A549 treated with RU486 at 1 μM for 4 hours (cell line): Measurements from ENCODE around the gene CALHM1. TPM values are rescaled to one million over a fixed set of nuclear protein-coding genes. Genes with fewer than 3 reads are reported as not detected.

Source experiments
- total RNA-seq: library from RNA; stranded (reverse); fragments of 200-300 nt; extraction: Qiagen RNA extraction; gene quantifications from 5 replicates; pipeline ENCODE4 v1.2.3, GENCODE V29; 2022; ENCODE audit warnings: low read depth

Gene CALHM1
- total RNA-seq = not detected in 5 replicates

GRCh38 chr10:103458720-103459119, at the start of gene CALHM1:
Gene CALHM1, minus strand, starts transcription at chr10:103458900. Its CDS starts 149 bp downstream, at chr10:103458751.

GRCh38 chr10:103493362-103493915, 34.7 kb upstream of the CALHM1 start, which contains the start of gene NEURL1:
Gene NEURL1, plus strand, starts transcription at chr10:103493705. Its CDS starts 683 bp downstream, at chr10:103494388.

GRCh38 chr10:103479135-103479534, 20.4 kb upstream of the CALHM1 start, which contains the start of gene CALHM3:
Gene CALHM3, minus strand, starts transcription at chr10:103479240. Its CDS starts 208 bp downstream, at chr10:103479032.

GRCh38 chr10:103451831-103452505, 6.7 kb downstream of the CALHM1 start, which contains the start of gene CALHM2:
Gene CALHM2, minus strand, starts transcription at chr10:103452370. Its CDS starts 2,429 bp downstream, at chr10:103449941.

Other genes starting within 250 kb of the CALHM1 start
- gene RPEL1, start 213.0 kb downstream of the CALHM1 start, total RNA-seq = 0.08 TPM in 1 of 5 replicates, not detected in the others
- gene INA, start 181.8 kb downstream of the CALHM1 start, total RNA-seq = 22.5 to 30.0 TPM (median 26.3 TPM) in 5 replicates
- 7.7 to 15.1 TPM (median 13.2 TPM) in 5 replicates for gene PCGF6, start 107.8 kb downstream of the CALHM1 start, total RNA-seq
- gene TAF5, start 90.9 kb downstream of the CALHM1 start, total RNA-seq = 2.4 to 4.4 TPM (median 3.6 TPM) in 5 replicates
- 250 to 552 TPM (median 478 TPM) in 5 replicates for gene ATP5MK, start 62.4 kb downstream of the CALHM1 start, total RNA-seq
- gene PDCD11, start 62.3 kb downstream of the CALHM1 start, total RNA-seq = 37.8 to 40.9 TPM (median 40.0 TPM) in 5 replicates
- gene CALHM2, start 6.5 kb downstream of the CALHM1 start, total RNA-seq = 4.3 to 6.6 TPM (median 5.1 TPM) in 5 replicates
- 0.35 to 0.53 TPM (median 0.41 TPM) in 5 replicates for gene CALHM3, start 20.3 kb upstream of the CALHM1 start, total RNA-seq
- 0.18 to 0.83 TPM (median 0.35 TPM) in 5 replicates for gene NEURL1, start 34.8 kb upstream of the CALHM1 start, total RNA-seq